Keratinocyte (primary cell): ENCODE results near the gene ATF3. TPM values are rescaled to one million over a fixed set of nuclear protein-coding genes. Genes with fewer than 3 reads are reported as not detected.

ENCODE experiments used
- DNase-seq: peaks from one replicate; pipeline ENCODE4 v3.0.0-alpha.2; 2011; ENCODE audit warnings: low read depth, missing footprints, low spot score
- FAIRE-seq: peaks from 2 replicates; lab custom pipeline; 2011; peaks lifted over from hg19 to GRCh38; lab: Jason Lieb, UNC
- H2AFZ ChIP-seq: 2 replicates; pipeline ENCODE4 v1.6.0; 2012; ENCODE audit warnings: low read length, control low read depth, inconsistent platforms; ENCODE audit not compliant: control insufficient read depth
- H3K27ac ChIP-seq: 2 replicates; pipeline ENCODE4 v1.5.1; 2011; ENCODE audit warnings: low read length; ENCODE audit not compliant: control insufficient read depth, insufficient read depth
- H3K27me3 ChIP-seq: 3 replicates; pipeline ENCODE4 v1.6.0; 2011; ENCODE audit warnings: low read length; ENCODE audit not compliant: control insufficient read depth, insufficient read depth; ENCODE audit errors: extremely low read depth
- H3K36me3 ChIP-seq, 2 experiments: 2 replicates in 1 of 2; 3 replicates in 1 of 2; pipeline ENCODE4 v1.5.1; 2011; ENCODE audit warnings: low read length in 2 of 2, mild to moderate bottlenecking in 1 of 2; ENCODE audit not compliant: control insufficient read depth in 2 of 2, insufficient read depth in 2 of 2; ENCODE audit errors: extremely low read depth in 1 of 2
- H3K4me1 ChIP-seq: 3 replicates; pipeline ENCODE4 v1.5.1; 2011; ENCODE audit warnings: low read length; ENCODE audit not compliant: control insufficient read depth, insufficient read depth; ENCODE audit errors: extremely low read depth
- H3K4me2 ChIP-seq: 3 replicates; pipeline ENCODE4 v1.6.0; 2011; ENCODE audit warnings: low read depth, low read length; ENCODE audit not compliant: control insufficient read depth, insufficient read depth; ENCODE audit errors: extremely low read depth
- H3K4me3 ChIP-seq, 3 experiments: fragments of 200-600 bp in 1 of 3; sonication (generic) in 1 of 3; 2 replicates in 2 of 3; 3 replicates in 1 of 3; pipeline ENCODE4 v1.5.1; 2011 to 2016; ENCODE audit warnings: low read length in 3 of 3, mild to moderate bottlenecking in 3 of 3, control low read depth in 2 of 3, inconsistent platforms in 1 of 3, low read depth in 1 of 3, mixed read lengths in 1 of 3, mixed run types in 1 of 3, moderate library complexity in 1 of 3; ENCODE audit not compliant: control insufficient read depth in 2 of 3, insufficient read depth in 2 of 3; ENCODE audit errors: extremely low read depth in 1 of 3
- H3K79me2 ChIP-seq: 2 replicates; pipeline ENCODE4 v1.6.0; 2012; ENCODE audit warnings: low read length; ENCODE audit not compliant: control insufficient read depth, insufficient read depth
- H3K9ac ChIP-seq: 3 replicates; pipeline ENCODE4 v1.6.0; 2011; ENCODE audit warnings: low read length; ENCODE audit not compliant: control insufficient read depth, insufficient read depth; ENCODE audit errors: extremely low read depth
- H3K9me1 ChIP-seq: 3 replicates; pipeline ENCODE4 v1.6.0; 2011; ENCODE audit warnings: low read length; ENCODE audit not compliant: control insufficient read depth, insufficient read depth; ENCODE audit errors: extremely low read depth
- H3K9me3 ChIP-seq: 2 replicates; pipeline ENCODE4 v1.5.1; 2012; ENCODE audit warnings: low read depth, low read length; ENCODE audit not compliant: control insufficient read depth
- H4K20me1 ChIP-seq: 3 replicates; pipeline ENCODE4 v1.6.0; 2011; ENCODE audit warnings: low read length; ENCODE audit not compliant: control insufficient read depth, insufficient read depth; ENCODE audit errors: extremely low read depth
- CTCF ChIP-seq, 3 experiments: IDR thresholded peaks in 1 of 3; conservative IDR thresholded peaks in 1 of 3; optimal IDR thresholded peaks in 1 of 3; 2 replicates in 2 of 3; 3 replicates in 1 of 3; pipeline versions ENCODE3 to v1.5.1; 2011; ENCODE audit warnings: low read length in 3 of 3, mild to moderate bottlenecking in 3 of 3, moderate library complexity in 2 of 3, control low read depth in 1 of 3, inconsistent platforms in 1 of 3; ENCODE audit not compliant: insufficient read depth in 2 of 3; ENCODE audit errors: extremely low read depth in 1 of 3
- EZH2 ChIP-seq: IDR thresholded peaks from one replicate; pipeline ENCODE4 v1.6.1; 2012; ENCODE audit warnings: inconsistent platforms, mild to moderate bottlenecking, low read length, moderate library complexity
- dilution Hi-C: fragments of 300-500 bp; cut with MboI; formaldehyde crosslinking; loops from one replicate; pipeline ENCODE4 v1.7.0; 2020; ENCODE audit warnings: low sequenced_read_pairs; ENCODE audit not compliant: extremely low pct_ligation_motif_present
- polyA plus RNA-seq, 5 experiments: library from polyadenylated mRNA; depleted of rRNA in 3 of 5; stranded (reverse) in 3 of 5; stranded (forward) in 1 of 5; unstranded in 1 of 5; fragments of >200 nt; gene quantifications; 1 replicate in 1 of 5; 2 replicates in 3 of 5; 3 replicates in 1 of 5; pipeline versions ENCODE4 v1.2.1 to v1.2.3, GENCODE V29; 2011 to 2012; ENCODE audit warnings: missing spikeins in 2 of 5, low read depth in 1 of 5, low replicate concordance in 1 of 5

The ATF3 gene
- polyA plus RNA-seq, 1 donor (not counting 4 experiments of a cell fraction or from before 2014, with no cell fraction given), result 45.1 TPM

GRCh38 chr1:212567638-212568037 lies 40.9 kb upstream of the ATF3 start:
- H4K20me1 ChIP-seq, result no peaks in the 10 kb centered on the region
- DNase-seq, result no peak
- dilution Hi-C loops, result no loop called here
- H3K27me3 ChIP-seq, result no peaks in the 10 kb centered on the region
- no peak overlapping the region for H3K27ac ChIP-seq
- H3K9me3 ChIP-seq, result no peaks in the 10 kb centered on the region
- H3K79me2 ChIP-seq, result no peaks in the 10 kb centered on the region
- no peak overlapping the region for H2AFZ ChIP-seq
- H3K9me1 ChIP-seq, result no peaks in the 10 kb centered on the region
- no peak for TF ChIP-seq CTCF (optimal IDR thresholded peaks at IDR 0.05 in 1 of 3, IDR thresholded peaks at IDR 0.05 in 1 of 3, conservative IDR thresholded peaks at IDR 0.05 in 1 of 3; ENCODE audit: extremely low read depth in 1 of 3, insufficient read depth in 2 of 3, low read length in 3 of 3)
- no peak for TF ChIP-seq EZH2
- no peak overlapping the region for H3K4me3 ChIP-seq
- H3K4me2 ChIP-seq, result peak overlapping the region; percentile 91
- no peaks in the 10 kb centered on the region for H3K36me3 ChIP-seq
- no peak overlapping the region for H3K9ac ChIP-seq
- no peak for FAIRE-seq
- H3K4me1 ChIP-seq, result peaks cover 8% of the 10 kb centered on the region

- Histone ChIP-seq H3K27me3 (no peaks in the 10 kb centered on the region), H4K20me1 (no peaks in the 10 kb centered on the region), H3K4me3 (no peak overlapping the region), H3K4me1 (peaks cover 8% of the 10 kb centered on the region), H2AFZ (no peak overlapping the region), H3K79me2 (no peaks in the 10 kb centered on the region), H3K27ac (no peak overlapping the region), H3K9me1 (no peaks in the 10 kb centered on the region), H3K4me2 (no peak overlapping the region), H3K9ac (no peak overlapping the region), H3K9me3 (no peaks in the 10 kb centered on the region), H3K36me3 (no peaks in the 10 kb centered on the region)
- TF ChIP-seq CTCF (optimal IDR thresholded peaks at IDR 0.05 in 1 of 3, IDR thresholded peaks at IDR 0.05 in 1 of 3, conservative IDR thresholded peaks at IDR 0.05 in 1 of 3; ENCODE audit: extremely low read depth in 1 of 3, insufficient read depth in 2 of 3, low read length in 3 of 3) (no peak), EZH2 (no peak)
- FAIRE-seq (no peak), DNase-seq (no peak)
- dilution Hi-C loops, result no loop called here
Observed at GRCh38 chr1:212568978-212569537, 39.5 kb upstream of the ATF3 start.
